GM18505 (cell line): ENCODE results near the gene SIDT2.
"Not testable (repeated sequence)": the region's sequence is repeated elsewhere in the genome, so short reads cannot be mapped to it uniquely, and the experiment has no call there.

ENCODE experiments used
- ATAC-seq: cut with Tn5 transposase; IDR thresholded peaks from one replicate; pipeline ENCODE4 v1.9.1; 2021; ENCODE audit not compliant: unreplicated experiment
- POLR2A ChIP-seq: IDR thresholded peaks from 4 replicates; pipeline ENCODE4 v1.6.1; 2011; ENCODE audit warnings: borderline replicate concordance; ENCODE audit not compliant: insufficient read depth, insufficient read length; ENCODE audit errors: extremely low read depth

Gene SIDT2

GRCh38 chr11:117180661-117181585 lies 2.4 kb downstream of the SIDT2 start:
- no peak for ATAC-seq
- no peak for TF ChIP-seq POLR2A

GRCh38 chr11:117181586-117182550 lies 3.3 kb downstream of the SIDT2 start:
- TF ChIP-seq POLR2A = no peak
- ATAC-seq = no peak

- no peak for TF ChIP-seq POLR2A
- no peak for ATAC-seq
These were observed 4.0 kb downstream of the SIDT2 start for GRCh38 chr11:117182551-117182935.

- ATAC-seq = not testable (repeated sequence)
These were observed 4.6 kb downstream of the SIDT2 start for GRCh38 chr11:117183178-117183577.

- no peak for ATAC-seq
- no peak for TF ChIP-seq POLR2A
These were observed 5.3 kb downstream of the SIDT2 start for GRCh38 chr11:117183724-117184349.

GRCh38 chr11:117185736-117186430 lies 7.3 kb downstream of the SIDT2 start:
- ATAC-seq = no peak
- no peak for TF ChIP-seq POLR2A

- ATAC-seq = no peak
- TF ChIP-seq POLR2A = no peak
These were observed 7.9 kb downstream of the SIDT2 start for GRCh38 chr11:117186431-117186761.

GRCh38 chr11:117187007-117187406 lies 8.5 kb downstream of the SIDT2 start:
- ATAC-seq = no peak
- no peak for TF ChIP-seq POLR2A

GRCh38 chr11:117187428-117187798 lies 8.9 kb downstream of the SIDT2 start:
- no peak for ATAC-seq
- no peak for TF ChIP-seq POLR2A

- TF ChIP-seq POLR2A = no peak
- no peak for ATAC-seq
These were observed 9.4 kb downstream of the SIDT2 start for GRCh38 chr11:117187799-117188481.

- TF ChIP-seq POLR2A = no peak
- no peak for ATAC-seq
These were observed 10.1 kb downstream of the SIDT2 start for GRCh38 chr11:117188620-117189081.
